Peyer's patch (tissue), 4 donors: Measurements from ENCODE around the gene TEX51. TPM values are rescaled to one million over a fixed set of nuclear protein-coding genes. Genes with fewer than 3 reads are reported as not detected.

Experiments used
- DNase-seq, 3 donors: peaks; one replicate each; pipeline ENCODE4 v3.0.0-alpha.2; 2017 to 2019
- H3K27ac ChIP-seq, 4 donors: fragments of 200-600 bp; sonication (generic); one replicate each; pipeline ENCODE4 v1.5.1; 2016 to 2019
- H3K27me3 ChIP-seq, 2 donors: fragments of 200-600 bp; sonication (generic); one replicate each; pipeline ENCODE4 v1.5.1; 2019
- H3K36me3 ChIP-seq, 3 donors: fragments of 200-600 bp; sonication (generic); one replicate each; pipeline ENCODE4 v1.5.1; 2016 to 2019
- H3K4me1 ChIP-seq, 4 donors: fragments of 200-600 bp; sonication (generic); one replicate each; pipeline ENCODE4 v1.5.1; 2016 to 2019
- H3K4me3 ChIP-seq, 4 donors: fragments of 200-600 bp; sonication (generic); 1 replicate in 3 of 4; 2 replicates in 1 of 4; pipeline ENCODE4 v1.5.1; 2016 to 2019; ENCODE audit warnings: mild to moderate bottlenecking in 1 of 4
- H3K9me3 ChIP-seq, 4 donors: fragments of 200-600 bp; sonication (generic); one replicate each; pipeline ENCODE4 v1.5.1; 2016 to 2019; ENCODE audit warnings: mild to moderate bottlenecking in 1 of 4
- CTCF ChIP-seq, 6 experiments: fragments of 450-650 bp in 4 of 6; fragments of 200-600 bp in 2 of 6; sonication (generic) in 1 of 6; IDR thresholded peaks; one replicate each; pipeline ENCODE4 v1.5.1; 2017 to 2019; ENCODE audit warnings: antibody characterized with exemption in 6 of 6, mild to moderate bottlenecking in 3 of 6, moderate library complexity in 1 of 6
- POLR2A ChIP-seq, 2 donors: fragments of 450-650 bp; IDR thresholded peaks; one replicate each; pipeline ENCODE4 v1.5.1; 2017; ENCODE audit warnings: antibody characterized with exemption in 2 of 2, mild to moderate bottlenecking in 2 of 2, moderate library complexity in 2 of 2
- total RNA-seq, 4 donors: library from RNA; depleted of rRNA; stranded (reverse); fragments of >200 nt; gene quantifications; one replicate each; pipeline ENCODE4 v1.1.0, GENCODE V29; 2016

The TEX51 gene
- total RNA-seq, 4 donors from 2014 or later, result not detected

GRCh38 chr2:126858991-126859390 is 39.7 kb upstream of the TEX51 start:
- no peak for DNase-seq
- Histone ChIP-seq H3K4me1 (no peaks in the 10 kb centered on the region), H3K9me3 (no peaks in the 10 kb centered on the region), H3K4me3 (no peak overlapping the region), H3K36me3 (no peaks in the 10 kb centered on the region), H3K27me3 (no peaks in the 10 kb centered on the region), H3K27ac (no peak overlapping the region)
- TF ChIP-seq POLR2A (IDR thresholded peaks at IDR 0.05), result no peak
- no peak for TF ChIP-seq CTCF (IDR thresholded peaks at IDR 0.05)

GRCh38 chr2:126859631-126860030 is 39.1 kb upstream of the TEX51 start:
- TF ChIP-seq POLR2A (IDR thresholded peaks at IDR 0.05) (no peak), CTCF (IDR thresholded peaks at IDR 0.05) (no peak)
- no peak for DNase-seq
- Histone ChIP-seq H3K27me3 (no peaks in the 10 kb centered on the region), H3K9me3 (no peaks in the 10 kb centered on the region), H3K36me3 (no peaks in the 10 kb centered on the region), H3K4me3 (no peak overlapping the region), H3K27ac (no peak overlapping the region), H3K4me1 (no peaks in the 10 kb centered on the region)

GRCh38 chr2:126860385-126860784 is 38.3 kb upstream of the TEX51 start:
- TF ChIP-seq CTCF (IDR thresholded peaks at IDR 0.05) (no peak), POLR2A (IDR thresholded peaks at IDR 0.05) (no peak)
- H3K36me3 ChIP-seq, result no peaks in the 10 kb centered on the region
- no peak for DNase-seq
- no peaks in the 10 kb centered on the region for H3K27me3 ChIP-seq
- no peak overlapping the region for H3K4me3 ChIP-seq
- no peaks in the 10 kb centered on the region for H3K9me3 ChIP-seq
- no peak overlapping the region for H3K27ac ChIP-seq
- H3K4me1 ChIP-seq, result no peaks in the 10 kb centered on the region

- DNase-seq, result no peak
- no peaks in the 10 kb centered on the region for H3K27me3 ChIP-seq
- H3K4me1 ChIP-seq, result no peaks in the 10 kb centered on the region
- H3K36me3 ChIP-seq, result no peaks in the 10 kb centered on the region
- H3K9me3 ChIP-seq, result no peaks in the 10 kb centered on the region
- H3K27ac ChIP-seq, result no peak overlapping the region
- no peak overlapping the region for H3K4me3 ChIP-seq
- TF ChIP-seq POLR2A (IDR thresholded peaks at IDR 0.05), result no peak
These were observed 36.0 kb upstream of the TEX51 start for GRCh38 chr2:126862730-126863129.

- H3K4me1 ChIP-seq, result no peaks in the 10 kb centered on the region
- H3K27me3 ChIP-seq, result no peaks in the 10 kb centered on the region
- no peaks in the 10 kb centered on the region for H3K36me3 ChIP-seq
- DNase-seq, result no peak
- no peak overlapping the region for H3K27ac ChIP-seq
- no peak overlapping the region for H3K4me3 ChIP-seq
- no peaks in the 10 kb centered on the region for H3K9me3 ChIP-seq
- no peak for TF ChIP-seq CTCF (IDR thresholded peaks at IDR 0.05)
- TF ChIP-seq POLR2A (IDR thresholded peaks at IDR 0.05), result no peak
These were observed 35.2 kb upstream of the TEX51 start for GRCh38 chr2:126863336-126864015.

GRCh38 chr2:126864861-126865260 is 33.8 kb upstream of the TEX51 start:
- no peak overlapping the region for H3K4me3 ChIP-seq
- no peaks in the 10 kb centered on the region for H3K4me1 ChIP-seq
- no peaks in the 10 kb centered on the region for H3K36me3 ChIP-seq
- H3K27me3 ChIP-seq, result no peaks in the 10 kb centered on the region
- TF ChIP-seq POLR2A (IDR thresholded peaks at IDR 0.05), result no peak
- no peak for TF ChIP-seq CTCF (IDR thresholded peaks at IDR 0.05)
- H3K27ac ChIP-seq, result no peak overlapping the region
- H3K9me3 ChIP-seq, result no peaks in the 10 kb centered on the region
- DNase-seq, result no peak
